ENCODE results near the gene ARHGEF33.
"Not testable (repeated sequence)": the region's sequence is repeated elsewhere in the genome, so short reads cannot be mapped to it uniquely, and the experiment has no call there.

ARHGEF33 gene

GRCh38 chr2:38911191-38911590, 21.5 kb downstream of the ARHGEF33 start:
- DNase-seq (ENCODE audit: low read depth) = no peak

- no peak for DNase-seq (ENCODE audit: low read depth)
Observed at GRCh38 chr2:38912619-38913018, 22.9 kb downstream of the ARHGEF33 start.

GRCh38 chr2:38922389-38922788, 32.7 kb downstream of the ARHGEF33 start:
- DNase-seq (ENCODE audit: low read depth) = no peak

DNA sequence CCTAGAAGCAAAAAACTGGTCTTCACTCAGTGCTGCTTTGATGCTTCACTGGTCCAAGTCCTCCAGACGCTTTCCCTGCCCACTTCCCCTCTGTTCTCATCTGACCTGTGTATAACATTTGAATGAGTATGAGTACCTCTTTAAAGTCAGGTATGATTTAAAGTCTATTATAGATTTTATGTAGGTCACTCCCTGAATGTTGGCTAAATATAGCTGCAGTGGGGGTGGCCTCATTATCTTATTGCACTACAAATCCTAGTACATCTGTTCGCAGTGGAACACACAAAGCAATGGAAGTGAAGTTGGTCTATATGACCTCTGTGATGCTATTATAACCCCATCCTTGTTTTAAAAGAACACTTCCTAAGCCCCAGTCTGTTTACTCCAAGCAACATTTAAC, 33.2 kb downstream of the ARHGEF33 start:
- no peak for DNase-seq (ENCODE audit: low read depth)

GRCh38 chr2:38925982-38926381, 36.3 kb downstream of the ARHGEF33 start:
- no peak for DNase-seq (ENCODE audit: low read depth)

GRCh38 chr2:38930600-38930999, 40.9 kb downstream of the ARHGEF33 start:
- no peak for DNase-seq (ENCODE audit: low read depth)

GRCh38 chr2:38932586-38932985, 42.9 kb downstream of the ARHGEF33 start:
- DNase-seq (ENCODE audit: low read depth) = no peak

DNA sequence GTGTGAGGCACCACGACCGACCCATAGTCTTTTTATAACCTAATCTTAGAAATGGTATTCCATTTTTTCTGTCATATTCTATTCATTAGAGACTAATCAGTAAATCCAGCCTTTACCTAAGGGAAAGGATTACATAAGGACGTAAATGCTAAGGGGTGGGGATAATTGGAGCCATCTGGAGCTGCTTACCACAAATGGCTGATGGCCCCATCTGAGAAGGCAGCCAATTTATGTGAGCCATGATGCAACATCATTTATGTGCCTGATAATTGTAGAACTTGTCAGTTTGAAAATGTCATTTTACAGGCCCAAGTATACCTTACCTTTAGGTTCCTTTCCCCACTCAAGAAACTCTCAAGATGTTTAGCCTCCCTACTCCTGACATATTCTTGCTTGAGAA, 44.0 kb downstream of the ARHGEF33 start:
- peak; percentile 85 for DNase-seq (ENCODE audit: low read depth)

DNA sequence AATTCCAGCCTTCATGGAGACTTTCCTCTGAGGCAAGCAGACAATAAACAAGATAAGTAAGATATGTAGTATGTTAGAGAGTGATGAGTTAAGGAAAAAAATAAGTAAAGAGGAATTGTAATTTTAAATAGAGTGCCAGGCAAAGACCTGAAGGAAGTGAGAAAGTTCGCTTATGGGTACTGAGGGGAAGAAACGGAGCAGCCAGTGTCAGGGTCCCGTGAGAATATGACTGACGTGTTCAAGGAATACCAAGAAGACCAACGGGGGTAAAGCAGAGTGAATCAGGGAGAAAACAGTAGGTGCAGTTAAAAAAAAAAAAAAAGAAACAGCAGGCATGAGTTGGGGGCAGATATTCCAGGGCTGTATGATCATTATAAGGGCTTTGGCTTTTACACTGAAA, 45.1 kb downstream of the ARHGEF33 start:
- no peak for DNase-seq (ENCODE audit: low read depth)

- peak; percentile 16 for DNase-seq (ENCODE audit: low read depth)
Observed at GRCh38 chr2:38935568-38936172, 46.0 kb downstream of the ARHGEF33 start.

- DNase-seq (ENCODE audit: low read depth) = not testable (repeated sequence)
Observed at GRCh38 chr2:38936516-38936915, 46.8 kb downstream of the ARHGEF33 start.

GRCh38 chr2:38937548-38937947, 47.9 kb downstream of the ARHGEF33 start:
- no peak for DNase-seq (ENCODE audit: low read depth)

- no peak for DNase-seq (ENCODE audit: low read depth)
Observed at GRCh38 chr2:38940746-38941145, 51.1 kb downstream of the ARHGEF33 start.

- no peak for DNase-seq (ENCODE audit: low read depth)
Observed at GRCh38 chr2:38943784-38944183, 54.1 kb downstream of the ARHGEF33 start.

DNA sequence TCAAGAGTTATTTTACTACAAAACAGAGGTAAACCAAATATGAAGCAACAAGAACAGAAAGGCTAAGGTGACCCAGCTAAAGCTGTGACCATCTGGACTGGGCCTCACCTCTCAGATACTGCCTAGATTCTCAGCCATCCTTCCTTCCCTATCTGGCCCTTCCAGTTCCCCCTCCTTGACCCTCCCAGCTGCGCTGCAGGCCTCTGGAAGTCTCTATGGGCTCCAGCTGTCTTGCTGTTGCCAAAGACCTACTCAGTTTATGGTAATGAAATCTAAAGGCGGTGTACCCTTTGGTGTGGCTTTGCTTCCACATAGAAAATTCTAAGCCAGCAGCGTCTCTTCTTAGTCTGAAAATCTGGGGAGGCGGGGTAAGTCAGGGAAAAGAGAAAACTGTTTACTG, 55.7 kb downstream of the ARHGEF33 start:
- no peak for DNase-seq (ENCODE audit: low read depth)

DNA sequence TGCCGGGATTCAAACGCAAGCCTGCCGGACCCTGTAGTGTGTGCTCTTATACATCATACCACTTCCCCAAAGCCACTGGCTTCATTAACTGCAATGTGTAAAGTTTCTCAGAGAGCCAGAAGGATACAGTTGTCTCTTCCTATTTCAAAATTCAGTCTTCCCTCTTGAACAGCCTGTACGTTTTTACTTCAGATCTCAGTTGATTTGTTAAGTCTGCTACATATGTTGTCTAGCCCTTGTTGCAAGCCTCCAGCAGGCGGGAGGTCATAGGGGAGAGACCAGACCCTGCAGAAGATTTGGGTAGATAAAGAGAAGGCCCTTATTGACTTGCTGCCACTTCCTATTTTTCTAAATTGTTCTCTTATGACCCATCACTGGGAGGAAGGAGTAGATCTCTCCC, 56.2 kb downstream of the ARHGEF33 start:
- DNase-seq (ENCODE audit: low read depth) = no peak

DNA sequence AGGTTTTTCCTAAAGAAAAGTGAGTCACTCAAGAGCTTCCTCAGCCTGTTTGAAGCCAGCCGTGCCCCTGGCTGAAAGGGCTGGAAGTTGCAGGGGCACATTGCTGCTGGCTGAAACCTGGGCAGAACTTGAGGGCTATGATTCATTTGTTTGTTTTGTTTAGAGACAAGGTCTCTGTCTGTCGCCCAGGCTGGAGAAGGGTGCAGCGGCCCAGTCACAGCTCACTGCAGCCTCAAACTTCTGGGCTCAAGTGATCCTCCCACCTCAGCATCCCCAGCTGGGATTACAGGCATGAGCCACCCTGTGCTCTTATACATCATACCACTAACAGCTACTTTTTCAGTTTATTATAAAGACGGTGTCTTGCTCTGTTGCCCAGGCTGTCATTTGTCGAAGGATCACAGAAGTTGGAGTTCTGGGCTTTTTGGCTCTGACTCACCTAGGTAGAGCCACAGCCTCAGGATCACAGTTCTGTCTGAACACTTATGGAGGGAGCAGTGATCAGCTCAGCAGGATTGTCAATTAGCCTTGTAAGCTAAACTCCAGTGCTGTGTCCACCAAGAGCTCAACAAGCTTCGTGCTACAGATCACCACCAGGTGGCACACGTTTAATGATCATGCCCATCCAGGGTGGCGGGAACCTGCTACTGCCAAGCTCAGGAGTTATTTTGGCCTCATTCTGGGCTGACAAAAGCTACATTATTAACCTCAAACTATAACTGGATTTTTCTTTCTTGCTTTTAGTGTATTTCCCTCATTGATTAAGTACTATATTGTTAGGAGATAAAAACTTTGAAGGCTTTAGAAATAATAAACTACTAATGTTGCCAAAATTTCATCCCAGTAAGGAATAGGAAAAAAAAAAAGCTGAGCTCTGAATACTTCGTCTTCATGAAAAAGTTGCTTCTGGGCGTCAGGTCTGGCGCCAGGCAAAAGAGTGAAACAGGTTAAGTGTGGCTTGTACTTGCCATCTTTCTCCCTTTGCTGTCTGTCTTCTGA, 57.9 kb downstream of the ARHGEF33 start:
- DNase-seq (ENCODE audit: low read depth) = peak; percentile 75

DNA sequence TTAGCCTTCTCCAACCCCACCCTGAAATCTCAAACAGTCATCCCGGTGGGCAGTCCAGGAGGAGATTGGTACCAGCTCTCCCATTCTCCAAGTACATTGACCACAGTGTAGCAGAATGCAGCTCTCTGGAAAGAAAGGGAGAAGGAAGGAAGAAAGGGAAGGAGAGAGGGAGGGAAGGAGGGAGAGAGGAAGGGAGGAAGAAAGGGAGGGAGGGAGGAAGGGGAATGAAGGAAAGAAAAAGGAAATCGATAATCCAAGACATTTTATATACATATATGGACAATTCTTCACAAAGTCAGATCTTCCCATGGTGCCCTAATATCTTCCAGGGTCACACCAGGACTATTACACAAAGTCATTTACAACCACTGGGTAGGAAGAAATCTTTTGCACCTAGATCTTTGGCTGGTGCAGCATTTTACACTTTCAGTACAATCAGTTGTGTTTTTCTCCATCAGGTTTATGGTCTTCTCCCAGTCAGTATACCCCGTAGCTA, 58.8 kb downstream of the ARHGEF33 start:
- DNase-seq (ENCODE audit: low read depth) = no peak

GRCh38 chr2:38948995-38949394, 59.3 kb downstream of the ARHGEF33 start:
- DNase-seq (ENCODE audit: low read depth) = no peak

- DNase-seq (ENCODE audit: low read depth) = no peak
Observed at GRCh38 chr2:38951766-38952165, 62.1 kb downstream of the ARHGEF33 start.

DNA sequence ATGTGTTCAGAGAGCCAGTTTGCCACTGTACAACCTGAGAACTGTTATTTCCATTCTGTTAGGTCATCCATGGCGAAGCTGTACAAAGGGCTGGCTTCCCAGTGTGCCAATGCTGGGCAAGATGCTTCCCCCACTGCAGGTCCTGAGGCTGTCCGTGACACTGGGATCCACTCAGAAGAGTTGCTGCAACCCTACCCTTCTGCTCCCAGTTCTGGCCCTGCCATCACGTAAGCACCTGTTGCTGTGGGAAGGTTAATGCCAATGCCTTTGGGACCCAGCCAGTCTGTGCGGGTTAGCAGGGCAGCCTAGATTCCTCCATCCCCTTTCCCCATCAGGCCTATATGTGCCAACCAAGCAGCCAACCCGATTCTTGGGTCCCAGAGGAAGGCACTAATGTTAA, 68.3 kb downstream of the ARHGEF33 start:
- DNase-seq (ENCODE audit: low read depth) = no peak

DNA sequence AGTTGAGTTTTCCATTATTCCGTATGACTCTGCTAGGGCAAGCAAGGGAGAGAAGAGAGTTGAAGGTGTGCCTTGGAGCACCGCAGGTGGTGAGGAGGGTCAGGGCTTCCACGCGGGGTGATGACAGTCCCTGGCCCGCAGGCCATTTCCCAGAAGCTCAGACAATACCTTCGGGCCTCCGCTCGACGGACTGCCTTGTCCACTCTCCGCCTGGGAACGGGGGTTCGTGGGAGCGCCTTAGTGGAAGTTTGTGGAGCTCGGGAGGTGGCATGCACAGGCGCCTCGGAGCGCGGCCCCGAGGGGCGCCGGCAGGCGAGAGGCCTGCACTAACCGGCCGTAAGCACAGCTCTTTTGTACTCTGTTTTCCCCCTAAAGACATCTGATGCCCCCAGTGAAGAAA, 69.8 kb downstream of the ARHGEF33 start:
- DNase-seq (ENCODE audit: low read depth) = no peak

DNA sequence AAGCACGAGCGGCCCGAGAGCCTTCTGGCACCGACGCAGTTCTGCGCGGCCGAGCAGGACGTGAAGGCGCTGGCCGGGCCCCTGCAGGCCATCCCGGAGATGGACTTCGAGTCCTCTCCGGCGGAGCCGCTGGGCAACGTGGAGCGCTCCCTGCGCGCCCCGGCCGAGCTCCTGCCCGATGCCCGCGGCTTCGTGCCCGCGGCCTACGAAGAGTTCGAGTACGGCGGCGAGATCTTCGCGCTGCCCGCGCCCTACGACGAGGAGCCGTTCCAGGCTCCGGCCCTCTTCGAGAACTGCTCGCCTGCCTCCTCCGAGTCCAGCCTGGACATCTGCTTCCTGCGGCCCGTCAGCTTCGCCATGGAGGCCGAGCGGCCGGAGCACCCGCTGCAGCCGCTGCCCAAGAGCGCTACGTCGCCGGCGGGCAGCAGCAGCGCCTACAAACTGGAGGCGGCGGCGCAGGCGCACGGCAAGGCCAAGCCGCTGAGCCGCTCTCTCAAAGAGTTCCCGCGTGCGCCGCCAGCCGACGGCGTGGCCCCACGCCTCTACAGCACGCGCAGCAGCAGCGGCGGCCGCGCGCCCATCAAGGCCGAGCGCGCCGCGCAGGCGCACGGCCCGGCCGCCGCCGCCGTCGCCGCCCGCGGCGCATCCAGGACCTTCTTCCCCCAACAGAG, 70.4 kb downstream of the ARHGEF33 start:
- DNase-seq (ENCODE audit: low read depth) = peak; percentile 65
